Measurements from ENCODE around the gene GADD45GIP1.

Gene GADD45GIP1

GRCh38 chr19:12956446-12957388 lies at the start of gene GADD45GIP1:
GADD45GIP1 (minus strand) TSS chr19:12957223; CDS start chr19:12957212, 11 bp downstream.
- peak; percentile 48 for DNase-seq

GRCh38 chr19:13005861-13006370 lies 48.9 kb upstream of the GADD45GIP1 start:
- DNase-seq, result no peak

GRCh38 chr19:13005253-13005652 lies 48.2 kb upstream of the GADD45GIP1 start:
- DNase-seq, result no peak

DNA sequence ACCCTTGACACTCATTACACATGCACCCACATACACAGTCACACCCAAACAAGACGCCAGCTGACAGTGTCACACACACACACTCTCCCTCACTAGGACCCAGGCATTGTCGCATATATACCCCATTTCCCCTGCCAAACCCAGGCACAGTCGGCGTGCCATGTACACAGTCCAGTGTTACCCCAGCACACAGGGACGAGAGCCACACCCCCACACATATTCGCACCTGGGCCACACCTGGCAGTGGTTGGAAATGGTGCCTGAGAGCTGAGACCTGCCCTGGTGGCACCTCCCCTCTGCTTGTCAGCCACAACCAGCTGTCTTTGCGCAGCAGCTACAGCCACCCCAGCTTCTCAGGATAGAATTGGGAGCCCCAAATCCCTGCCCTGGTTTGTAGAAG lies 47.2 kb upstream of the GADD45GIP1 start:
- DNase-seq, result no peak

DNA sequence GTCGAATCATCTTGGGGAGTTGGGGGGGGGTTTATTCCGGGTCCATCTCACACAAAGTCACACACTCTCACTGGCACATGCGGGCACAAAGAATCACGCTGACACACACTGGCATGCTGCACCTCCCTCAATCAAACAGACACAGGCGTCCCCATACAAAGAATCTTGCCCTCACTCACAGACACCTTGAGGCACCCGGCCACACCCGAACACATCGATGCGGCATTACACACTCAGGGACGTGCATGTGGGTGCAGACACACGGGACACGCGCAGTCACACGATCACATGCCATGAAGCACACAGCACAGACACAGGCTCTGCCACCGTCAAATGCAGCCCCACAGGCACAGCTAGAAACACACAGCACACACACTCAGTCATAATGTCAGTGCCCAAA lies 46.1 kb upstream of the GADD45GIP1 start:
- no peak for DNase-seq

DNA sequence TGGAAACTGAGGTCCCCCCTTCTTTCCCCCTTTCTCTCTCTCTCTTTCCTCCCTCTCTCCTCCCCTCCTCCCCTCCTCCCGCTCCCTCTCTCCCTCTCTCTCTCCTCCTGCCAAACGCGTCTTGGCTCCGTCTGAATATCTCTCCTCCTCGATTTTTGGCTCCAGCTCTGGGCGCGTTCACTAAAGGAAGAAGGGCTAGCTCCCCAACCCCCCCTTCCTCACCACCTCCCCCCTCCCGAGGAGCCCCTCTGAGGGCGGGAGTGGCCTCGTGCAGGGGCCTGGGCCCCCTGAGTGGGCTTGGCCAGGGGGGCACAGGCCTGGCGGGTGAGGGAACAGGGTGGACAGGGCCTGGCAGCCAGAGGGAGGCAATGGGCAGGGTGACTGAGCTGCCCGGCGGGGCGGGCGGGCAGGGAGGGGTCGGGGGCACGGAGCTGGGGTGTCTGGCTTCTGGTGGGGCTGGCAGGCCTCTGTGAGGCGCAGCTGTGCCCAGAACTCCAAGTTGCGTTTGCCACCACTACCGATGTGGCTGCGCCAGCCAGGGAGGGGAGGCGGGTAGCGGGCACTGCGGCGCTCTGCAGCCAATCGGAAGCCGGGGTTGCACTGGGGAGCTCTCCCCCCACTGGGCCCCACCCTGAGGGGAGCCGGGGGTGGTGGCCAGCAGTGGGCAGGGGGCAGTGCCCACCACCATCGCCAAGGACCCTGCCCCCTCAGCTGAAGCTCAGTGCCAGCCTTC lies 45.3 kb upstream of the GADD45GIP1 start:
- DNase-seq, result no peak

DNA sequence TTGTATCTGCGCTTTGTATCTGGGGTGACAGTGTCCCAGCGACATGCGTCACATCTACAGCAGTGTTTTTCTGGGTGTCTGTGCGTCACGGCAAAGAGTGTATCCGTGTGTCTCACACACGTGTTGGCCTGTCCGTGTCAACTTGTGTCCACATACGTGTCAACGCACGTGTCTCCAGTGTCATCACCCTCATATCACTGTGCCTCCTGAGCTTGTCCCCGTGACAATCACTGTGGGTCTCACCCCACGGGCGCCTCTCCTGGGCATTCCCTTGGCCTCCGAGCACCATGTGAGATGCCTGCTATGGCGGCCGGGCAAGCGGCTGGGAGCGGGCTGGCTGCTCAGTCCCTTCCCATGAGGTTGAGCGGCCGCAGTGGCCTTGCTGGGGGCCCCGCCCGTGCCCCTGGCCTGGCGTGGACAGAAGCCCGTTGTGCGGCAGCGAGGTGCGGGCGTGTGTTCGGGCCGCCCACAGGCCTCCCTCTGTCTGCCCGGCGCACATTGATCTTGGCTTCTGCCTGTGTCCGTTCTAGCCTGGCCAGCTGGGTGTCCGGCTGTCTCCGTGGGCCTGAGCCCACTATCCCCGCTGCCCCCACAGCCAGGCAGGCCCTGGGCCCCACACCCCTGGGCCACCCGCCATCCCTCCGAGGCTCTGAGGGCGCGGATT lies 44.6 kb upstream of the GADD45GIP1 start:
- no peak for DNase-seq

DNA sequence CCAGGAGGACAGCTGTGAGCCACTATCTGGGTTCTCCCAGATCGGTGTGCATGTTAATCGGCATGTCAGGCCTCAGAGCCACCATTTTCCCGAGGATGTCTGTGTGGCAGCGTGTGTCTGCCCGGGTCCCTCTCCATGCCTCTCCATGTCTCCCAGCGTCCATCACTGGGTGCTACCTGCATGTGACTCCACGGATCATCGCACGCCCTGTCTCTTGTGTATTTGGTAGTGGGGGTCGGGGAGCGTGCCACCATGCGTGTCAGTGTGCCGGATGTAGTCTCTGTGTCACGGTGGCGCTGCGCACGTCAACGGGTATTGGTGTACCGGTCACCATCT lies 44.1 kb upstream of the GADD45GIP1 start:
- no peak for DNase-seq

DNA sequence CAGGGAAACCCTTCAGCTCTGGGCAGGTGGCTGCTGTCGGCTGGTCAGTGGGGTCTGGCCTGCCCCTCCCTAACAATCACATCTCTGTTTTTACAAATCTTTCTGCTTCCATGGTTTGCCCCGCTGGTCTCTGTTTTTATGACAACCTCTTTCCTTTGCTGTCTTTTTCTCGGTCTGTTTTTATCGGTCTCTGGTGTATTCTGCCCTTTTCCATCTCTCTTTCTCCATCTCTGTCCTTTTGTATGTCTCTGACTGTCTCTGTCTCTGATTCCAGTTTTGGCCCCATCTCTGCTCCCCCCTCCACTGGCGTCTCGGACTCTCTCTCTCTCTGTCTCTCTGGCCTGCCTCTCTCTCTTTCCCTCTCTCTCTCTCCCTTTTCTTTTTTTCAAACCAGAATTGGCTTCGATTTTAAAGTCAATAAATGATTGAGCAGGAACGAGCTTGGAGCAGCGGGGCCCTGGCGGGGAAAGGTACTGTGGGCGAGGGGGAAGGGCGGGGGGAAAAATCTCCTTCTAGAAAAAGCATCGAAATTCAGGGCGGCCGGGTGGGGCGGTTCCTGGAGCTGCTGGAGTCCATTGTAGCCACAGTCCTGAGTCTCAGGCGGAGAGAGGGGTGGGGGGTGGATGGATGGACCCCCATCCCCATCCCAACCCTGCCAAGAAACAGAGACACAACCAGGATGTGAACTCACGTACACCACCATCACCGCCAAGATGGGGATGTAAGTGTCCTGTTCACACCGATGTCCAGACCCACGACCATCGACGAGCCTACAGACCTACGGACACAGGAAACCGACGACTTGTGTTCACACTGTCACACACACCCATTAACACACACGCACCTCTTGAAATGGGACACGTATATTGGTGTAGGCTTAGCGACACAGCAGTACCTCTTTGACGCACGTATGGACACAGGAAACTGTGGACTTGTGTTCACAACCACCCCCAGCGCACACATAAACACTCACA lies 41.2 kb upstream of the GADD45GIP1 start:
- no peak for DNase-seq

DNA sequence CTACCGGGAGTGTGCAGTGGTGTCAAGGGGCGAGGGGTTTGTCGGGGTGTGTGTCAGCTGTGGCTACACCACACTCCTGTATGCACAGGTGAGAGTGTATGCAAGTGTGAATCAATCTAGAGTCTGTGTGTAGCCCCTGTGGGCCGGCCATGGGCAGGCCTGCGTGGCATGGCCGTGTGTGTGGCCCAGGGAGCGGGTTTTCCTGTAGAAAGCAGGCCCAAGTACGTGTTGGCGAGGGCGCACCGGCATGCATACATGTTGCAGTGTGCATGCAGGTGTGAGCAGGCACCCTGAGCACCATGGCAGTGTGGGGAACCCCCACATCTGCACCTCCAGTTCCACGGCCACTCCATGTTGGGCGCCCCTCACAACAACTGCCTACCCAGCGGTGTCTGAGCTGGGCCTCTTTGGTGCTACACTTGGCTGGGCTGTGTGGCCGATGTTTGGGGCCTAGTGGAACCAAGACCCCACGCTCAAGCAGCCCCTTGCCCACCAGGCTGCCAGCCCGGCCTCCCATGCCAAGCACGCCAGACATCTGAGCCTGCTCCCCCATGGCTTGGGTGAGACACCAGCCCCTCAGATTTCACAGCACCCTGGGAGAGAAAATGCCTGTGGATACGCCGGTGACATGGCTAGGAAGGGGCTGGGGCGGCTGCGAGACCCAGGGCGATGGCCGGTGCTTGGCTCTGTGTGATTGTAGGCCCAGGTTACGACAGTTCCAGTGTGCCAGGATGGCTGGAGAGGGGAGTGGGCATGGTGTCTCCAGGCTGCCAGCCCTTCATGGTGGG lies 40.4 kb upstream of the GADD45GIP1 start:
- DNase-seq, result no peak

DNA sequence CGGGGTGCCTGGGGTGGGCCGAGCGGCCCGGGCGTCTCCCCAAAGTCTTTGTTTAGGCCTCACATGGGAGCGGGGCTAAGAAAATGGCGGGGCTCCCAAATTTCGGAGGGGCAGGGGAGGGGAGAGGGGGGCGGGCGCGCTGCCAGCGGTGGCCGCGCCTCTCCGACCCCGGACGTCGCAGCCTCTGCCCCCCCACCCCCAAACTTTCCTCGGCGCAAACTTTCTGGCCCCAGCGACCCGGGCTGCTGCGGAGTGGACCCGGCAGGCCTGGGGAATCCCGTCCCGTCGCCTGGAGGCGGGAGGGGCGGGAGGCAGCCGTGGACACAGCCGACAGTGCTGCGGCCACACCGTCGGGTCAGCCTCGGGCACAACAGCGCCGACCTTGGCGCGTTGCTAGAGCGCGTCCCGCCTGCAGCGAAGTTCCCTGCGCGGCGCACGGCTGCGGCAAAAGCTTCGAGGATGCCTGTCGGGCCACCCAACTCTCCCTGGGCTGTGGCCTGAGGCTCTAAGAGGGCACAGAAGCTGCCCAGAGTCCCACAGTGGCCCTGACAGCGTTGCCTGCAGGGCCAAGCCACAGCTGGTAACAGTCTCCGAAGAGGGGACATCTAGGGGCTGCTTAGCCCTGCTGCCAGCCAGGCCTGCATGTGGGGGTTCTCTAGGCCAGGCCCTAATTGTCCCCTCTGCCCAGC lies 39.5 kb upstream of the GADD45GIP1 start:
- no peak for DNase-seq

DNA sequence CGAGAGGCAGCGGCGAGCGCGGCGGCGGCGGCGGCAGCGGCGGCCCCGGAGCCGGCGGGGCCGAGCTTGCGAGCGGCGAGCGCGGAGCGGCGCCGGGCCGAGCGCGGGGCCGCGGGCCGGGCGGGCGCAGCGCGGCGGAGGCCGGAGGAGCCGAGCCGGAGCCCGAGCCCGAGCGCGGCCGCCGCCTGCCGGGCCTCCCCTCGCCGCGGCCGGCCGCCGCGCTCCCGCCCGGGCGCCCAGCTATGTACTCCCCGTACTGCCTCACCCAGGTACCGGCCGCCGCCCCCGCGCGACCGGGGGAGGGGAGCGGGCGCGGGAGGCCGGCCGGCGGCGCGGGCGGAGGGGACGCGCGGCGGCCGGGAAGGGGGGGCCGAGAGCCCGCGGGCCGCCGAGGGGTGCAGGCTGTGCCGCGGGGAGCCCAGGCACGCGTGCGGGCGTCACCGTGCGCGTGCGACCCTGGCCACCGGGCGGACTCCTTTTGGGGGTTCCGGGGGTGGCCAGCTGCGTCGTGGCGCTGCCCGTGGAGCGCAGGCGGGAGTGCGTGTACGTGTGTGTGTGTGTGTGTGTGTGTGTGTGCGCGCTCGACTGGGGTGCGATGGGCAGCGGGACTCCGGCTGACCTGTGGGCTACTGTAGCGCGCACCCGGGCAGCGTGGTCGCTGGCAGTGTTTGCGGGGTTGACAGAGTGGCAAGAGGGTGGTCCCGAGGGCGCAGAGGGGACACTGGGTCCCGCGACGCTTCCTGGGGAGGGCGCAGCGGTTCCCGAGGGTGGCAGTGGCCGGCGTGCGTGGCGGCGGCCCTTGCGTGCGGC lies 38.8 kb upstream of the GADD45GIP1 start:
- no peak for DNase-seq

DNA sequence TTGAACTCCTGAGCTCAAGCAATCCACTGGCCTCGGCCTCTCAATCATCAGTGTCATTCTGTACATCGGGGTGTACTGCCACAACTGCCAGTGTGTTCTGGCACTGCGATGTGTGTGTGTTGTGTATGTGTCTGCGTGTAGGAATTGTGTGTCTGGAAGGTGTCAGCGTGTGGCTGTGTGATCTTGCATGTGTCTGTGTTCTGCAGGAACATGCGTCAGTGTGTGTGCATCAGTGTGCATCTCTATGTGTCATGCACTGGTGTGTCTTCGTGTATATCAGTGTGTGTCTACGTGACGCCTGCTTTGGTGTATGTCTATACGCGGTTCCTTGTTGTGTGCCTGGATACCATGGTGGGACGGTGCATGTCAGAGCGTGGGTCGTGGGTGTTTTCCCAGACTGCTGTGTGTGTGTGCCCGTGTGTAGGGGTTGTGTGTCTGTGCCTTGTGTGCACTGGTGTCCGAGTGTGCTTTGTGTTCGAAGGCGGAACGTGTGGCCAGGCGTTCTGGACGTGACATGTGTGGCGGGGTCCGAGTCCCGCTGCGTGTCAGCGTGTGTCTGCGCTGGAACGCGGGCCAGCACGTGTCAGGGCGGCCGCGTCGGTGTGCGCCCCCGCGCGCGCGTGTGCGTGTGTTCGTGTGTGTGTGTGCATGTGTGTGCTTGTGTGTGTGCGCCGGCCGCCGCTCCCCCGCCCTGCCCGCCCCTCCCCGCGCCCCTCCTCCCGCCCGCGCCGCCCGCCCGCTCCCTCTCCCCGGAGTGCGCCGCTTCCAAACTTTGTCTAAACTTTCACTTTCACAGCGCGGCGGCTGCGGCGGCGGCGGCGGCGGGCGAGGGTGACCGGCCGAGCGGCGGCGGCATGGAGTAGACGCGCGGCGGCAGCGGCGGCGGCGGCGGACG lies 37.9 kb upstream of the GADD45GIP1 start, which contains the start of gene NFIX:
Gene NFIX (plus strand): TSS at position 775 of the 895 bp plus-strand sequence. CDS start 363 bp downstream, outside the sequence.
- DNase-seq, result no peak

DNA sequence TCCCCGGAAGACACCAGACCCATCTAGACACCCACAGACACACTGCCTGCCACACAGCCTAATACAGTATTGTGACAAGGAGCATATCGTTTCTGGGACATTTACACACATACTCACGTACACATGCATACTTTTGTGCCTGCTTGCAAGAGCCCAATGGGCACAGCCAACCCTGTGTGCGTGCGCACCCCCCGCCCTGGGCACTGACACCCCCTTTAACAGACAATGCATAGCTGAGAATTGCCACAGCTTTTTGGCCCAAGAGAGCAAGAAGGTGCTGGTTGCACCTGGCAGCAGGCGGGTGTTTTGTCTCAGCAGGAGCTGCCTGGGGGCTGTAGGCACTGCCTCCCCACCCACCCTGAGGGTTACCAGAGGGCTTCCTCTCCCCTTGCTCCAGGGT lies 36.5 kb upstream of the GADD45GIP1 start:
- no peak for DNase-seq

DNA sequence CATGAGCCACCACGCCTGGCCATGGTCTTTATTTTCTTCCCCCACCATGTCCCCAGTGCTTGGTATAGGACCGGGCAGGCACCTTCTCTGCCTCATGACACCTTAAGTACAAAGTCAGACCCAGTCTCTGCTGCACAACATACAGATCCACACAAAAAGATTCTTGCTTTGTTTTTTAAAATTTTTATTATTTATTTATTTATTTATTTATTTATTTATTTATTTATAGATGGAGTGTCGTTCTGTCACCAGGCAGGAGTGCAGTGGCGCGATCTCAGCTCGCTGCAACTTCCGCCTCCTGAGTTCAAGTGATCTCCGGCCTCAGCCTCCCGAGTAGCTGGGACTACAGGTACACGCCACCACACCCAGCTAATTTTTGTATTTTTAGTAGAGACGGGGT lies 35.7 kb upstream of the GADD45GIP1 start:
- no peak for DNase-seq

DNA sequence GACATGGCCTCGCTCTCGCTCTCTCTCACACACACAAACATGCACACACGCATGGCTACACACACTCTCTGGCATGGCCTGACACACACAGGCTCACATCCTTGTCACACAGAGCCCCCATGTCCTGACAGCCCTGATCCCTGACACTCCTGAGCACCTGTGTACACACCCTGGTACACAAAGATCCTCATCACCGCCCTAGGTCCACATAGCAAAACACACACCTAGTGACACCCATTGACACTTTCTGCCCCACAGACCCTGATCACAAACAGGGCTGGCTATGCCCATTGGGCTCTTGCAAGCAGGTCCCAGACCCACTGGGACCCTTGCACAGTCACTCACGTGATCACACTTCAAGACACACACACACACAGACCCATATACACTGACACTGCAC lies 34.3 kb upstream of the GADD45GIP1 start:
- DNase-seq, result no peak

DNA sequence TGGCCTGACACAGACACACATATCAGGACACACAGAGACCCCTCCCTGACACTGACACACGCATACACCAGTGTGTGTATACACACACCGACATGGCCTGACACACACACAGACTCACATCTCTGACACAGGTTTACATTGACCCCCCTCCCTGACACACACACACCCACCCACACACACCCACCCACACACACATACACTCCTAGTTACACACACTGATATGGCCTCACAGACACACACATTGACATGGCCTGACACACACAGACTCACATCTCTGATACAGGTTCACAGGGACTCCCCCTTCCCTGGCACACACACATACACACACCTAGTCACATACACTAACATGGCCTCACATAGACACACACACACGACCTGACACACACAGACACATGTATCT lies 33.8 kb upstream of the GADD45GIP1 start:
- DNase-seq, result no peak

DNA sequence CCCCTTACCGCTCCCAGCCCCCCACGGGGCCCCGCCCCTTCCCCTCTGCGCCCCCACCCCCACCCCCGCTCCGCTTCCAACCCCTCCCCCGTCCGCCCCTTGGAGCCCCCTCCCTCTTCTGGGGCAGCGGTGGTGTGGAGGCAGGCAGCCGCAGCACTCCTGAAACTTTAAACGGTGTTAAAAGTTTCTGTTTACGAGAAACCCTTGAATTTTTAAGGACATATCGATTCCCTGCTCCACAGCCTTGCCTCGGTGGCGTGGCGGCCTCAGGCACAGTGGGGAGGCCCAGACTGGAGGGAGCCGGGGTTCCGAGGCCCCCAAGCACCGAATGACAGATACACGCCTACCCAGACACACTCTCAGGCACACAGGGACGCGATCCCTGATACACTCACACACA lies 33.4 kb upstream of the GADD45GIP1 start:
- no peak for DNase-seq

DNA sequence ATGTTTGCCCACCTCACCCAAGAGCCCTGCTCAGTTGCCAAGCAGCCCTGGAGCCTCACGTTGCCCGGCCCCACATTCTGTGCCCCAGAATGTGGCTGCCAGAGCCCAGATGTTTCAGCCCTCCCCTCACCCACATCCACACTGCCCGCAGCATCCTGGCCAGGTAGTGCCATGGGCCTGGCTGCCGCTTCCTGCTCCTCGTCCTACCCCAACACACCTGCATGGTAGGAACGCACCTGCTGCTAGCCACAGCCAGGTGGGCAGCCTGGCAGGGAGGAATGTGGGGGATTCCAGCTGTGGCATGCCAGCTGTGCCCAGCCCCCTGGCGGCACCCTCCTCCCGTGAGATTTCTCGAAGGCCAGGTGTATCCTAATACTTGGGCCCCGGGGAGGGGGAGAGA lies 30.8 kb upstream of the GADD45GIP1 start:
- DNase-seq, result no peak
